PFSK-1 (cell line): ENCODE data around the gene ATG4D.

Experiments
- FOXP2 ChIP-seq: optimal IDR thresholded peaks from 2 replicates; pipeline ENCODE3; 2011; ENCODE audit warnings: borderline replicate concordance, control low read depth, inconsistent platforms; ENCODE audit not compliant: insufficient read depth; ENCODE audit errors: extremely low read length, extremely low read depth
- POLR2AphosphoS5 ChIP-seq: IDR thresholded peaks from 2 replicates; pipeline ENCODE4 v1.6.1; 2012; ENCODE audit warnings: low read depth, mild to moderate bottlenecking, control low read depth, low read length, moderate library complexity
- REST ChIP-seq, 2 experiments: IDR thresholded peaks; 2 replicates each; pipeline versions ENCODE4 v1.6.1 to v1.8.0; 2011 to 2012; ENCODE audit warnings: low read depth in 2 of 2, low read length in 2 of 2, control low read depth in 1 of 2, inconsistent platforms in 1 of 2, mild to moderate bottlenecking in 1 of 2, moderate library complexity in 1 of 2; ENCODE audit not compliant: insufficient read depth in 1 of 2
- SIN3A ChIP-seq: IDR thresholded peaks from 2 replicates; pipeline ENCODE4 v1.6.1; 2012; ENCODE audit warnings: mild to moderate bottlenecking, low read length, moderate library complexity, borderline replicate concordance; ENCODE audit not compliant: insufficient read depth
- TAF1 ChIP-seq: IDR thresholded peaks from 2 replicates; pipeline ENCODE4 v1.6.1; 2012; ENCODE audit warnings: low read length, control low read depth, borderline replicate concordance; ENCODE audit not compliant: insufficient read depth

- TF ChIP-seq TAF1 (no peak), POLR2AphosphoS5 (no peak), REST (IDR thresholded peaks at IDR 0.05; ENCODE audit: insufficient read depth in 1 of 2, low read depth in 2 of 2, low read length in 2 of 2) (no peak), SIN3A (no peak), FOXP2 (no peak)
Observed at GRCh38 chr19:10600149-10600548, 56.4 kb downstream of the ATG4D start.
